GM18499 (cell line): ENCODE data around the gene TMEM165.
A peak's percentile ranks its signal among the peaks of the same experiment; 100 is the strongest.

Experiments used
- ATAC-seq: cut with Tn5 transposase; IDR thresholded peaks from one replicate; pipeline ENCODE4 v1.9.1; 2021; ENCODE audit warnings: moderate number of reproducible peaks; ENCODE audit not compliant: insufficient read depth, unreplicated experiment

TMEM165 gene

GRCh38 chr4:55399581-55399980 is 3.8 kb downstream of the TMEM165 start:
- ATAC-seq = no peak

- no peak for ATAC-seq
Measured at GRCh38 chr4:55405073-55405472, 9.3 kb downstream of the TMEM165 start.

GRCh38 chr4:55406545-55406944 is 10.8 kb downstream of the TMEM165 start:
- no peak for ATAC-seq

GRCh38 chr4:55407119-55407518 is 11.4 kb downstream of the TMEM165 start:
- no peak for ATAC-seq

- ATAC-seq = no peak
Measured at GRCh38 chr4:55407764-55408163, 12.0 kb downstream of the TMEM165 start.

GRCh38 chr4:55409468-55410171 is 13.9 kb downstream of the TMEM165 start:
- ATAC-seq = peak; percentile 64

GRCh38 chr4:55410431-55410830 is 14.7 kb downstream of the TMEM165 start:
- ATAC-seq = no peak

GRCh38 chr4:55411621-55412020 is 15.9 kb downstream of the TMEM165 start:
- ATAC-seq = no peak

- no peak for ATAC-seq
Measured at GRCh38 chr4:55416176-55416575, 20.4 kb downstream of the TMEM165 start.

GRCh38 chr4:55424791-55425190 is 29.0 kb downstream of the TMEM165 start:
- no peak for ATAC-seq

- ATAC-seq = no peak
Measured at GRCh38 chr4:55431710-55432336, 36.1 kb downstream of the TMEM165 start.

GRCh38 chr4:55435141-55435841 is 39.5 kb downstream of the TMEM165 start:
- peak; percentile 56 for ATAC-seq

GRCh38 chr4:55437356-55437796 is 41.6 kb downstream of the TMEM165 start:
- ATAC-seq = no peak

- ATAC-seq = no peak
Measured at GRCh38 chr4:55437823-55438222, 42.1 kb downstream of the TMEM165 start.

GRCh38 chr4:55438314-55438713 is 42.6 kb downstream of the TMEM165 start:
- ATAC-seq = no peak

- ATAC-seq = no peak
Measured at GRCh38 chr4:55439023-55439422, 43.3 kb downstream of the TMEM165 start.

GRCh38 chr4:55440786-55441185 is 45.0 kb downstream of the TMEM165 start:
- no peak for ATAC-seq

GRCh38 chr4:55442541-55442940 is 46.8 kb downstream of the TMEM165 start:
- ATAC-seq = no peak

- ATAC-seq = no peak
Measured at GRCh38 chr4:55444827-55445226, 49.1 kb downstream of the TMEM165 start.

- no peak for ATAC-seq
Measured at GRCh38 chr4:55445921-55446577, 50.3 kb downstream of the TMEM165 start.

- ATAC-seq = no peak
Measured at GRCh38 chr4:55446578-55446922, 50.8 kb downstream of the TMEM165 start.
